GM12801 (cell line): ENCODE results near the gene ELMO3.

Source experiments
- TF ChIP-seq, protein P1 (sequence below): IDR thresholded peaks from one replicate; pipeline ENCODE4 v1.5.1; 2011; ENCODE audit warnings: control low read depth; ENCODE audit not compliant: insufficient read length; ENCODE audit errors: extremely low read depth

The ELMO3 gene

DNA sequence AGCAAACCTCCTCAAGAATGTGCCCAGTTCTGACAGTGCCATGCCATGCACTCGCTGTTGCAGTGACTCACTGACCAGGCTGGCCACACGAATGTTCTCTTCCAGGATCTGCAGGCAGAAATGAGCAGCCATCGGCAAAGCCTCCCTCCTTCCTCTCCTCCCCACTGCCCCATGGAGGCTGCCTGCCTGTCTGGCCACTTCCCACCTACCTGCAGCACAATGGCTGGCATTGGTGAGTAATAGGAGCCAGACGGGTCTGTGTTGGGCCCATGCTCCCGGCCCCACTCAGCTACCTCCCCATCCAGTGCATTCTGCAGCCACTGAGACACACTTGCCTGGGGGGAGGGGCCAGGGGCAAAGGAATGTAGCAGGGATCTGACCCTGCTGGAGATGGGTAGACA lies 12.4 kb upstream of the ELMO3 start:
- TF ChIP-seq, protein P1, sequence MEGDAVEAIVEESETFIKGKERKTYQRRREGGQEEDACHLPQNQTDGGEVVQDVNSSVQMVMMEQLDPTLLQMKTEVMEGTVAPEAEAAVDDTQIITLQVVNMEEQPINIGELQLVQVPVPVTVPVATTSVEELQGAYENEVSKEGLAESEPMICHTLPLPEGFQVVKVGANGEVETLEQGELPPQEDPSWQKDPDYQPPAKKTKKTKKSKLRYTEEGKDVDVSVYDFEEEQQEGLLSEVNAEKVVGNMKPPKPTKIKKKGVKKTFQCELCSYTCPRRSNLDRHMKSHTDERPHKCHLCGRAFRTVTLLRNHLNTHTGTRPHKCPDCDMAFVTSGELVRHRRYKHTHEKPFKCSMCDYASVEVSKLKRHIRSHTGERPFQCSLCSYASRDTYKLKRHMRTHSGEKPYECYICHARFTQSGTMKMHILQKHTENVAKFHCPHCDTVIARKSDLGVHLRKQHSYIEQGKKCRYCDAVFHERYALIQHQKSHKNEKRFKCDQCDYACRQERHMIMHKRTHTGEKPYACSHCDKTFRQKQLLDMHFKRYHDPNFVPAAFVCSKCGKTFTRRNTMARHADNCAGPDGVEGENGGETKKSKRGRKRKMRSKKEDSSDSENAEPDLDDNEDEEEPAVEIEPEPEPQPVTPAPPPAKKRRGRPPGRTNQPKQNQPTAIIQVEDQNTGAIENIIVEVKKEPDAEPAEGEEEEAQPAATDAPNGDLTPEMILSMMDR, result no peak

- TF ChIP-seq, protein P1, result no peak
Measured at GRCh38 chr16:67187175-67187890, 11.6 kb upstream of the ELMO3 start.

DNA sequence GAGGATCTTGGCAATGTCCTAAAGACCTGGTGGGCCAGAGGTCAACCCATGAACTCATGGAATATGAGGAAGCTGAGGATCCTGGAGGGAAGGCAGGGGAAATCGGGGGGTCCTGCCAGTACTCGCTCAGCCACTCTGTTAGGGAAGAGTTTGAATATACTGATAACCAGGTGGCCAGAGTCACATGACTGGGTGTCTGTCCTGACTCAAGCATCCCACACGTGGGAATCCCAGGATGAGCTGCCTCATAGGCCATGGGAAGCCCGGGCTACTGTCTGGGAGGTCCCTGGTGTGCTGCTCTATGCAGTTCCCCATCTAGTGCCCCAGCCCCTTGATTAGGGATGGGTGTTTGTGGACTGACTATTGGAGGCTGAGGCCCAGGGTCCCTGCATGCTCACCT lies 10.6 kb upstream of the ELMO3 start:
- TF ChIP-seq, protein P1, result no peak

DNA sequence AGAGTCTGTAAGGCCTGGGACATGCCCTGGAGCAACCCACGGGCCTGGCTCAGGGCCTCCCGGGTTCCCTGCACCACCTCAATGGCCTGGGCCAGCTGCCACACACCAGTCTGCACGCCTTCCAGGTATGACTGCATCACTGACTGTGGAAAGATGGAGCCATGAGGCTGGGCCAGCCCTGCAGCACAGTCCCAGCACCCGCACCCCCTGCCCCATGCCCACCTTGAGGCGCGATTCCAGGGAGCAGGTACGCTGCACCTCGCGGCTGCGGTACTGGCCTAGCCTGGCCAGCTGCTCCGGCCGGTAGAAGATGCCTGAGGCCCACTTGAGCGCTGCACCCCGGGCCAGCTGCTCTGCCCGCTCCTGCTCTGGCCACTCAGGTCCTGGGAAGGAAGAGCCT lies 10.1 kb upstream of the ELMO3 start:
- TF ChIP-seq, protein P1, result no peak

DNA sequence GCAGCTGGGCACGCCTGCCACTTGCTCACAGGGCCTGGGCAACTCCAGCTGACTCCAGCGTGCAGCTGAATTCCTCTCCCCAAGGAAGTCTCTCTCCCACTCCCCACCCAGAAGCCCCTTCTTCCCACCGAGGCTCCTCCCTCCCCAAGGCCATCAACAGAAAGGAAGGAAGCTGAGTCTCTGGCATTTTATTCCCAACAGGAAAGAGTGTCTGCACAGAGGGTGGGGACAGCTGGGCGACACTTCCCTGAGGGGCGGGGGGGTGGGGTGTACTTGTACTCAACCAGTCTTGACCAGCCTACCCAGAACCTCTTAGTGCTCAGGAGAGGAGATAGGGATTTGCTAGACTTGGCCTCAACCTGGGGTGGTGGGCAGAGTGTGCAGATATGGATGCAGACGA lies 8.9 kb upstream of the ELMO3 start, which contains the start of gene EXOC3L1:
TSS of gene EXOC3L1 (minus strand) at position 96 of the 400 bp plus-strand sequence. CDS start 460 bp downstream, outside the sequence.
- TF ChIP-seq, protein P1, result no peak

DNA sequence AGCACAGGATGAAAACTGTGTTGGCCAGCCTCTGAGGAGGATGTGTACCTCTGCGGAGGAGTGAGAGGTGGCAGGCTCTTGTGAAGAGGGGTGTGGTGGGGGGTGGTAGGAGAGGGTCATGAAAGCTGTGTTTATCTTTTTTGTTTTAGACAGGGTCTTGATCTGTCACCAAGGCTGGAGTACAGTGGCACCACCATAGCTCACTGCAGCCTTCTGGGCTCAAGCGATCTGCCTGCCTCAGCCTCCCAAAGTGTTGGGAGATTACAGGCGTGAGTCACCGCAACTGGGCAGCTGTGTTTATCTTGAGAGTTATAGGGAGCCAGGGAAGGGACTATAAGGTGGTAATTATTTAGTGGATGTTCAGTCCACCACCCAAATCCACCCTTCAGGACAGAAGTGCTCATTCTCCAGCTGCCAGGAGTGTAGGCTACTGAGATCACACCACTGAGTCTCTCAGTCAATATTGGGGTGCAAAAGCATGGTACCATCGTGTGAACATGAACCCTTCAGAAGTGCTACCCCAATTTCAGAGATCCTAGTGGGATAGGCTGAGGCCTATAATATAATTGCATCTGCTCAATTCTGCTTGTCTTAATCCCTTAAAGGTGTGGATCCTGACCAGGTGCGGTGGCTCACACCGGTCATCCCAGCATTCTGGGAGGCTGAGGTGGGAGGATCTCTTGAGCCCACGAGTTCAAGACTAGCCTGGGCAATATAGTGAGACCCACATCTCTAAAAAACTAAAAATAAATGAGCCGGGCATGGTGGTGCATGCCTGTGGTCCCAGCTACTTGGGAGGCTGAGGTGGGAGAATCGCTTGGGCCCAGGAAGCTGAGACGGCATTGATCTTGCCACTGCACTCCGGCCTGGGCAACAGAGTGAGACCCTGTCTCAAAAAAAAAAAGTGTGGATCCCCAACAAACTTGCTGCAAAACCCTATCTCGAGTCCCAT lies 8.2 kb upstream of the ELMO3 start:
- TF ChIP-seq, protein P1, result no peak

DNA sequence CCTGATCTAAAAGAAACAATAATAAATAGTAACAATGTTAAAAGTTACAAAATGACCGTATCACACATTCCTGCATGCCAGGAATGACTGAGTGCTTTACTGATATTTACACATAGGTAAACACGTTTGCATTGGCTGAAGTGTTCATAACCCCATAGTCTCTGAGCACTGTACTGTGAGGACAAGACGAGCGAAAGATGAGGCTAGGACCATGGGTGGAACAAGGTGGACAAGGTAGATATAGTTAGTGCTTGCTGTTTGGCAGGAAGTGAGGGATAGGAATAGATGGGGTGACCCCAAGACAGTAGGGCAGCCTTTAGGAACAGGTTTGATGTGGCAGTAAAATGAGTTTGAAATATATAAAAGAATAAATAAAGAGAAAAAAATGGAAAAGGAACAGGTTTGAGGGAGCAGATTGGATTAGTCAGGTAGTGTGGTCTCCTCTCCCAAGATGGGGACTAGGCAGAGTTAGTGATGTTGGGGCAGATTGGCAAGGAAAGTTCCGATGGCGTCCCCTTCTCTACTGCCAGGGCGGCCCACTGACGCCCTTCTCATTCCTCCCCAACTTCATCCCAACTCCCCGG lies 7.4 kb upstream of the ELMO3 start:
- TF ChIP-seq, protein P1, result no peak
